Measurements from ENCODE around the gene BTD.

DNA sequence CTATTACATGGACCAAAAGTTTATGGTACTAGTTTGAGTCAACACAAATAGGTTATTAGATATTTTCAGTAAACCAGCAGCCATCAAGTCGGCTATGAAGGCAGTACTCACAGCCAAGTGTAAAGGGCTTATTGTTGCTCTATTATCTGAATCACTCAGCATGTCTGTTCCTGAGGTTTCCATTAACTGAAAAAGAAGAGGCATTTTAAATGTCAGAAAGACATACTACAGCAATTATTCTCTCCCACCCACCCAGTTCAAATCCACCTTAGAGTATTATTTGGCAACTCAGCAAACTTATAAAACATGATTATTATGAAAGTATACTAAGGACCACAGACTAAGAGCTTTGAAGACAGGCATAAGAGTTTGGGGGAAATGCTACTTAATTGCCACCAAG lies 93.1 kb downstream of the BTD start:
- TF ChIP-seq, protein P1, sequence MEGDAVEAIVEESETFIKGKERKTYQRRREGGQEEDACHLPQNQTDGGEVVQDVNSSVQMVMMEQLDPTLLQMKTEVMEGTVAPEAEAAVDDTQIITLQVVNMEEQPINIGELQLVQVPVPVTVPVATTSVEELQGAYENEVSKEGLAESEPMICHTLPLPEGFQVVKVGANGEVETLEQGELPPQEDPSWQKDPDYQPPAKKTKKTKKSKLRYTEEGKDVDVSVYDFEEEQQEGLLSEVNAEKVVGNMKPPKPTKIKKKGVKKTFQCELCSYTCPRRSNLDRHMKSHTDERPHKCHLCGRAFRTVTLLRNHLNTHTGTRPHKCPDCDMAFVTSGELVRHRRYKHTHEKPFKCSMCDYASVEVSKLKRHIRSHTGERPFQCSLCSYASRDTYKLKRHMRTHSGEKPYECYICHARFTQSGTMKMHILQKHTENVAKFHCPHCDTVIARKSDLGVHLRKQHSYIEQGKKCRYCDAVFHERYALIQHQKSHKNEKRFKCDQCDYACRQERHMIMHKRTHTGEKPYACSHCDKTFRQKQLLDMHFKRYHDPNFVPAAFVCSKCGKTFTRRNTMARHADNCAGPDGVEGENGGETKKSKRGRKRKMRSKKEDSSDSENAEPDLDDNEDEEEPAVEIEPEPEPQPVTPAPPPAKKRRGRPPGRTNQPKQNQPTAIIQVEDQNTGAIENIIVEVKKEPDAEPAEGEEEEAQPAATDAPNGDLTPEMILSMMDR (IDR thresholded peaks at IDR 0.05), result no peak
- TF ChIP-seq NFE2L2 (conservative IDR thresholded peaks at IDR 0.05; ENCODE audit: low read length), result no peak
